Peyer's patch (tissue), 4 donors: ENCODE results near the gene TM7SF2.
"Not testable (repeated sequence)": the region's sequence is repeated elsewhere in the genome, so short reads cannot be mapped to it uniquely, and the experiment has no call there.

Experiments
- CTCF ChIP-seq, 6 experiments: fragments of 450-650 bp in 4 of 6; fragments of 200-600 bp in 2 of 6; sonication (generic) in 1 of 6; IDR thresholded peaks; one replicate each; pipeline ENCODE4 v1.5.1; 2017 to 2019; ENCODE audit warnings: antibody characterized with exemption in 6 of 6, mild to moderate bottlenecking in 3 of 6, moderate library complexity in 1 of 6
- POLR2A ChIP-seq, 2 donors: fragments of 450-650 bp; IDR thresholded peaks; one replicate each; pipeline ENCODE4 v1.5.1; 2017; ENCODE audit warnings: antibody characterized with exemption in 2 of 2, mild to moderate bottlenecking in 2 of 2, moderate library complexity in 2 of 2

DNA sequence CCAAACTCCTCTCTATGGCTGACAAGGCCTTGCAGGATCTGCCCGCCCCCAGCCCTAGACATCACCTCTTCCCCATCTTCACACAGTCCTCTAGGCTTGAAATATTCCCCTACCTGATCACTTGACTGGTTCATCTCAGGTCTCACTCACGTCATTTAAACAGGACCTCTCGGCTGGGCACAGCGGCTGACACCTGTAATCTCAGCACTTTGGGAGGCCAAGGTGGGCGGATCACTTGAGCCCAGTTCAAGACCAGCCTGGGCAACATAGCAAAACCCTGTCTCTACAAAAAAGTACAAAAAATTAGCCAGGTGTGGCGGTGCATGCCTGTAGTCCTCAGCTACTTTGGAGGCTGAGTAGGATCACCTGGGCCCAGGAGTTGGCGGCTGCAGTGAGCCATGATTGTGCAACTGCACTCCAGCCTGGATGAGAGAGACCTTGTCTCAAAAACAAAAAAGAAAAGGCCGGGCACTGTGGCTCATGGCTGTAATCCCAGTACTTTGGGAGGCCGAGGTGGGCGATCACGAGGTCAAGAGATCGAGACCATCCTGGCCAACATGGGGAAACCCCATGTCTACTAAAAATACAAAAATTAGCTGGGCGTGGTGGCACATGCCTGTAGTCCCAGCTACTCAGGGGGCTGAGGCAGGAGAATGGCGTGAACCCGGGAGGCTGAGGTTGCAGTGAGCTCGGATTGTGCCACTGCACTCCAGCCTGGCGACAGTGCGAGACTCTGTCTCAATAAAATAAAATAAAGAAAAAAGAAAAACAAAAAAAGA, 7.4 kb downstream of the TM7SF2 start:
- TF ChIP-seq CTCF, POLR2A (IDR thresholded peaks at IDR 0.05): not testable (repeated sequence)
